Measurements from ENCODE around the gene ASTN2.
"Not testable (repeated sequence)": the region's sequence is repeated elsewhere in the genome, so short reads cannot be mapped to it uniquely, and the experiment has no call there.

- TF ChIP-seq CTCF (IDR thresholded peaks at IDR 0.05; ENCODE audit: poor library complexity, severe bottlenecking); EZH2 (IDR thresholded peaks at IDR 0.05; ENCODE audit: borderline replicate concordance, insufficient read depth, low read length, poor library complexity, severe bottlenecking); TAF1 (IDR thresholded peaks at IDR 0.05; ENCODE audit: low read depth); POLR2AphosphoS5 (IDR thresholded peaks at IDR 0.05); EP300 (conservative IDR thresholded peaks at IDR 0.05; ENCODE audit: poor library complexity, severe bottlenecking); SMC3 (conservative IDR thresholded peaks at IDR 0.05; ENCODE audit: poor library complexity); REST (IDR thresholded peaks at IDR 0.05; ENCODE audit: borderline replicate concordance): not testable (repeated sequence)
Observed at GRCh38 chr9:116454539-116454938, 960.3 kb downstream of the ASTN2 start.
